ENCODE results near the gene CPA4. TPM values are rescaled to one million over a fixed set of nuclear protein-coding genes. Genes with fewer than 3 reads are reported as not detected.
A peak's percentile ranks its signal among the peaks of the same experiment; 100 is the strongest.

The CPA4 gene
- polyA plus RNA-seq, 1 donor from 2014 or later: 8.9 TPM

GRCh38 chr7:130341882-130342281, 48.9 kb downstream of the CPA4 start:
- TF ChIP-seq CTCF (IDR thresholded peaks at IDR 0.05; ENCODE audit: poor library complexity, severe bottlenecking) (no peak), MXI1 (conservative IDR thresholded peaks at IDR 0.05; ENCODE audit: poor library complexity, severe bottlenecking) (no peak), EZH2 (IDR thresholded peaks at IDR 0.05; ENCODE audit: borderline replicate concordance, insufficient read depth, low read length, poor library complexity, severe bottlenecking) (no peak), EP300 (conservative IDR thresholded peaks at IDR 0.05; ENCODE audit: poor library complexity, severe bottlenecking) (no peak), REST (IDR thresholded peaks at IDR 0.05; ENCODE audit: borderline replicate concordance) (no peak), RAD21 (conservative IDR thresholded peaks at IDR 0.05) (no peak), SMC3 (conservative IDR thresholded peaks at IDR 0.05; ENCODE audit: poor library complexity) (no peak), TAF1 (IDR thresholded peaks at IDR 0.05; ENCODE audit: low read depth) (no peak), POLR2AphosphoS5 (IDR thresholded peaks at IDR 0.05) (no peak)
- no peaks in the 10 kb centered on the region for H3K36me3 ChIP-seq (ENCODE audit: insufficient read depth, low read length)
- H3K79me2 ChIP-seq (replicated peaks; ENCODE audit: insufficient read depth, low read length): no peaks in the 10 kb centered on the region
- no peaks in the 10 kb centered on the region for H3K27me3 ChIP-seq (ENCODE audit: insufficient read depth, low read depth, low read length)
- no peak overlapping the region for H3K27ac ChIP-seq (ENCODE audit: low read length)
- no peaks in the 10 kb centered on the region for H3K9me3 ChIP-seq (ENCODE audit: low read length)
- no peaks in the 10 kb centered on the region for H3K9me2 ChIP-seq (ENCODE audit: insufficient read depth, low read length)
- H3F3A ChIP-seq (ENCODE audit: insufficient read depth, low read length, poor library complexity, severe bottlenecking): no peaks in the 10 kb centered on the region
- H4K20me1 ChIP-seq (ENCODE audit: insufficient read depth): no peaks in the 10 kb centered on the region
- no peak overlapping the region for H3K4me2 ChIP-seq (ENCODE audit: low read length)
- no peak overlapping the region for H3K4me3 ChIP-seq (ENCODE audit: low read length)
- no peak overlapping the region for H2AFZ ChIP-seq (ENCODE audit: low read depth, low read length)
- no peak overlapping the region for H3K9ac ChIP-seq (ENCODE audit: low read length)

GRCh38 chr7:130342701-130343380, 49.9 kb downstream of the CPA4 start:
- no peaks in the 10 kb centered on the region for H3K27me3 ChIP-seq (ENCODE audit: insufficient read depth, low read depth, low read length)
- H3K27ac ChIP-seq (ENCODE audit: low read length): peak overlapping the region; percentile 81
- H3K9me3 ChIP-seq (ENCODE audit: low read length): no peaks in the 10 kb centered on the region
- H3K79me2 ChIP-seq (replicated peaks; ENCODE audit: insufficient read depth, low read length): no peaks in the 10 kb centered on the region
- no peaks in the 10 kb centered on the region for H3F3A ChIP-seq (ENCODE audit: insufficient read depth, low read length, poor library complexity, severe bottlenecking)
- H4K20me1 ChIP-seq (ENCODE audit: insufficient read depth): no peaks in the 10 kb centered on the region
- no peak overlapping the region for H3K9ac ChIP-seq (ENCODE audit: low read length)
- H3K9me2 ChIP-seq (ENCODE audit: insufficient read depth, low read length): no peaks in the 10 kb centered on the region
- no peak overlapping the region for H3K4me2 ChIP-seq (ENCODE audit: low read length)
- H2AFZ ChIP-seq (ENCODE audit: low read depth, low read length): no peak overlapping the region
- TF ChIP-seq MXI1 (conservative IDR thresholded peaks at IDR 0.05; ENCODE audit: poor library complexity, severe bottlenecking) (no peak), CTCF (IDR thresholded peaks at IDR 0.05; ENCODE audit: poor library complexity, severe bottlenecking) (no peak), SMC3 (conservative IDR thresholded peaks at IDR 0.05; ENCODE audit: poor library complexity) (no peak), POLR2AphosphoS5 (IDR thresholded peaks at IDR 0.05) (no peak), RAD21 (conservative IDR thresholded peaks at IDR 0.05) (no peak), EP300 (conservative IDR thresholded peaks at IDR 0.05; ENCODE audit: poor library complexity, severe bottlenecking) (no peak), TAF1 (IDR thresholded peaks at IDR 0.05; ENCODE audit: low read depth) (no peak), REST (IDR thresholded peaks at IDR 0.05; ENCODE audit: borderline replicate concordance) (no peak), EZH2 (IDR thresholded peaks at IDR 0.05; ENCODE audit: borderline replicate concordance, insufficient read depth, low read length, poor library complexity, severe bottlenecking) (no peak)
- no peak overlapping the region for H3K4me3 ChIP-seq (ENCODE audit: low read length)
- no peaks in the 10 kb centered on the region for H3K36me3 ChIP-seq (ENCODE audit: insufficient read depth, low read length)
